Measurements from ENCODE around the gene WASF1. TPM values are rescaled to one million over a fixed set of nuclear protein-coding genes. Genes with fewer than 3 reads are reported as not detected.
"Not testable (repeated sequence)": the region's sequence is repeated elsewhere in the genome, so short reads cannot be mapped to it uniquely, and the experiment has no call there.

Gene WASF1
- polyA plus RNA-seq, 2 of the 4 experiments (the other 2 are of a cell fraction): 12.8 to 21.0 TPM

GRCh38 chr6:110083875-110084585 lies 95.4 kb downstream of the WASF1 start (continued):
- TF ChIP-seq NFE2L2 (conservative IDR thresholded peaks at IDR 0.05; ENCODE audit: low read length): no peak

- POLR2A ChIA-PET: no interaction called here
- ATAC-seq (no peak), FAIRE-seq (no peak), DNase-seq (ENCODE audit: low read depth in 1 of 2, low spot score in 1 of 2) (no peak)
- Histone ChIP-seq H3K9me3 (no peaks in the 10 kb centered on the region), H3K4me2 (no peak overlapping the region), H3K4me3 (no peak overlapping the region), H3K4me1 (no peaks in the 10 kb centered on the region), H3K27ac (no peak overlapping the region)
- CTCF ChIA-PET: no interaction called here
- 32% methylated on average over 1 of the region's 1 CpG for WGBS (ENCODE audit: missing lambda C conversion rate)
- TF ChIP-seq HOXA7 (CRISPR knock-in tag; IDR thresholded peaks at IDR 0.05) (no peak), FOSB (CRISPR knock-in tag; IDR thresholded peaks at IDR 0.05) (no peak), HMGXB4 (CRISPR knock-in tag; IDR thresholded peaks at IDR 0.05; ENCODE audit: borderline replicate concordance) (no peak), RFX5 (IDR thresholded peaks at IDR 0.05) (no peak), FOXS1 (CRISPR knock-in tag; IDR thresholded peaks at IDR 0.05) (no peak), TP53 (CRISPR knock-in tag; IDR thresholded peaks at IDR 0.05) (no peak), RCOR1 (IDR thresholded peaks at IDR 0.05; ENCODE audit: low read depth, low read length) (no peak), POLR2A (IDR thresholded peaks at IDR 0.05; ENCODE audit: low read length) (no peak), EHMT2 (IDR thresholded peaks at IDR 0.05; ENCODE audit: low read depth) (no peak)
- TF ChIP-seq, protein P1, sequence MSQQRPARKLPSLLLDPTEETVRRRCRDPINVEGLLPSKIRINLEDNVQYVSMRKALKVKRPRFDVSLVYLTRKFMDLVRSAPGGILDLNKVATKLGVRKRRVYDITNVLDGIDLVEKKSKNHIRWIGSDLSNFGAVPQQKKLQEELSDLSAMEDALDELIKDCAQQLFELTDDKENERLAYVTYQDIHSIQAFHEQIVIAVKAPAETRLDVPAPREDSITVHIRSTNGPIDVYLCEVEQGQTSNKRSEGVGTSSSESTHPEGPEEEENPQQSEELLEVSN (IDR thresholded peaks at IDR 0.05; ENCODE audit: borderline replicate concordance, low read depth): no peak
These were observed 104.1 kb downstream of the WASF1 start for GRCh38 chr6:110075406-110075805.

GRCh38 chr6:110073474-110073873 lies 106.0 kb downstream of the WASF1 start:
- H3K4me1 ChIP-seq; CTCF ChIA-PET; DNase-seq (ENCODE audit: low read depth in 1 of 2, low spot score in 1 of 2); POLR2A ChIA-PET; H3K4me3 ChIP-seq; H3K27ac ChIP-seq; H3K4me2 ChIP-seq; ATAC-seq; FAIRE-seq; H3K9me3 ChIP-seq: not testable (repeated sequence)

DNA sequence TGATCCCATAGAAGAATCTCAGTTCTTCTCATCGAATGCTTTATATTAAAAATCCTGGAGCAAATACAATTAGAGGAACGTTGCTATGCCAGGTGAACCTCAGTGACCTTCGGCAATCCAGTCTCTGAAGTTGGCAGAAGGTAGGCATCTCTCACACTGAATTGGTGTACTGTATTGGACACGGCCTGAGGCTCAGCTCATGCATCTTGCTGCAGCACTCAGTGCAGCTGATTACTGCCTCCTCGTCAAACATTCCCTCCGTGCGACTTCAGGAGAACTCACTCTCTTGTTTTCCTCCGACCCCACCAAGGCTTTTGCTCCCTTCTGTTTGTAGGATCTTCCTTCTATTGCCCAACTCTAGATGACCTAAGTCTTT lies 110.9 kb downstream of the WASF1 start:
- FAIRE-seq: no peak
- no peak overlapping the region for H3K4me3 ChIP-seq
- WGBS (ENCODE audit: missing lambda C conversion rate): 44% methylated on average over 8 of the region's 8 CpGs
- no peaks in the 10 kb centered on the region for H3K9me3 ChIP-seq
- ChIA-PET POLR2A (no interaction called here), CTCF (no interaction called here)
- no peak overlapping the region for H3K27ac ChIP-seq
- no peaks in the 10 kb centered on the region for H3K4me1 ChIP-seq
- ATAC-seq: no peak
- no peak overlapping the region for H3K4me2 ChIP-seq
- DNase-seq (ENCODE audit: low read depth in 1 of 2, low spot score in 1 of 2): no peak
- TF ChIP-seq FOSB (CRISPR knock-in tag; IDR thresholded peaks at IDR 0.05) (no peak), CTCF (IDR thresholded peaks at IDR 0.05) (no peak), HOXA7 (CRISPR knock-in tag; IDR thresholded peaks at IDR 0.05) (no peak), CBX8 (IDR thresholded peaks at IDR 0.05) (no peak), ESRRA (IDR thresholded peaks at IDR 0.05; ENCODE audit: borderline replicate concordance, low read length) (no peak), EP300 (IDR thresholded peaks at IDR 0.05) (no peak), SMC3 (IDR thresholded peaks at IDR 0.05) (no peak), RARB (CRISPR knock-in tag; IDR thresholded peaks at IDR 0.05) (no peak)

Data from A549 (cell line).